HUES6 (cell line): ENCODE results near the gene TNFAIP8.

Experiments used
- H3K27ac ChIP-seq: 2 replicates; pipeline ENCODE4 v1.7.0; 2013; ENCODE audit warnings: low read depth, mild to moderate bottlenecking, low read length, inconsistent platforms
- H3K27me3 ChIP-seq: 2 replicates; pipeline ENCODE4 v1.6.1; 2013; ENCODE audit warnings: low read length; ENCODE audit not compliant: control insufficient read depth, insufficient read depth
- H3K36me3 ChIP-seq: 2 replicates; pipeline ENCODE4 v1.6.1; 2013; ENCODE audit warnings: low read length; ENCODE audit not compliant: control insufficient read depth, insufficient read depth
- H3K4me1 ChIP-seq: 2 replicates; pipeline ENCODE4 v1.6.1; 2013; ENCODE audit warnings: low read length; ENCODE audit not compliant: control insufficient read depth, insufficient read depth
- H3K4me3 ChIP-seq: 2 replicates; pipeline ENCODE4 v1.5.1; 2013; ENCODE audit warnings: low read depth, low read length
- H3K9ac ChIP-seq: one replicate; pipeline ENCODE4 v1.6.1; 2013; ENCODE audit warnings: mild to moderate bottlenecking, low read length
- H3K9me3 ChIP-seq: 2 replicates; pipeline ENCODE4 v1.6.1; 2013; ENCODE audit warnings: low read depth, low read length; ENCODE audit not compliant: control insufficient read depth, insufficient read depth

TNFAIP8 gene

DNA sequence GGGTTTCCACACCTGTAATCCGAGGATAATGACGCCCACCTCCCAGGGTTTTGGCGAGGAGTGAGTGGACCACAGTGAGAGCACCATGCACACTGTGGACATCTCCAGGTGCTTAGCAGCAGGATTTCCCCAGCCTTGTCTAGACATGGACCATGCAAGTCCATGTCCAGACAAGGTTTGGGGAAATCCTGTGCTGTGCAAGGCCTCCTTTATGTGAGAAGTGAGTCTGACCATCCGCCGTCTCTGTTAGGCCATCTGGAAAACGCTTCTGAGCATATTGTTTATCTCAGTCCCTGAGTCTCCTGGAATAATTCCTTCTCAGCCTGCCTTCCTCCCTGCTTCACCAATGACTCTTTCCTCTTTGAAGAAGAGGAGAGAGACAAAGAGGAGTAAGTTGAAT is 26.2 kb upstream of the TNFAIP8 start:
- H3K27me3 ChIP-seq: no peaks in the 10 kb centered on the region
- no peak overlapping the region for H3K27ac ChIP-seq
- H3K4me3 ChIP-seq: no peak overlapping the region
- H3K9ac ChIP-seq: no peak overlapping the region
- no peaks in the 10 kb centered on the region for H3K9me3 ChIP-seq
- peaks cover 36% of the 10 kb centered on the region for H3K4me1 ChIP-seq
- H3K36me3 ChIP-seq: no peaks in the 10 kb centered on the region

DNA sequence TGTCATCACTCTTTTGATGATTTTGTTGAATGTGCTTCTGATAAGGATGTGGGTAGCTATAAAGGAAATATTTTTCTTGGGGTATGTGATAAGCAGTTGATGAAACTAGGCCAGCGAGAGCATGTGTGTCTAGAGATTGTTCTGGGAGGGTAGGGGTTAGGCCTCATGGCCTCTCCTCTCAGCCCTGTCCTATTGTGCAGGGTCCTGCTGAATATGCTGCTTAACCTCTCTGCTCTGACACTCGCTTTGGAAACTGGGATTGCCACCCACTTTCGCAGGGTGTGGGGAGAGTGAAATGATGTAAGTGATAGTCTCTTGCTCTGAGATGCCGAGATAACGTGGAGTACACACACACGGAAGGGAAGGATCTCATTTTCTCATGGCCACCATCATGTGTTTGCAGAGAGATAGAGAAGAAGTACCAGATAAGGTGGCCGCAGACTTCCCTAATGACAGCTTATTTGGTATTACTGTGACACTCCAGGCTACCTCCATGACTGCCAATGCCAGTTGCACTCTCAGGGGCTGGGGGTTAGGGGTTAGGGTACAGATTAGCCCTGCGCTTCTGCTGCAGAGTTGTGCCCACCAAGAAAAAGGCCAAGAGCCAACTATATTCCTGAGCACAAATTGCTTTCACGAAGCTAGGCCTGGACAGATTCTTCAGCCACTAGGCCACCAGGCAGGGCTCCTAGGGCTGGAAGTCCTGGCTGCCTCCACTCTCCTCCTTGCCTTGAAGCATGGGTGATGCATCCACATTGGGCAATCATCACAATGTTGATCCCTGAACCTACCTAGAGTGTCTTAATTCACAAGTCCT is 25.2 kb upstream of the TNFAIP8 start:
- no peaks in the 10 kb centered on the region for H3K9me3 ChIP-seq
- H3K27ac ChIP-seq: no peak overlapping the region
- H3K4me3 ChIP-seq: no peak overlapping the region
- no peaks in the 10 kb centered on the region for H3K36me3 ChIP-seq
- no peak overlapping the region for H3K9ac ChIP-seq
- H3K4me1 ChIP-seq: peaks cover 38% of the 10 kb centered on the region
- H3K27me3 ChIP-seq: no peaks in the 10 kb centered on the region

DNA sequence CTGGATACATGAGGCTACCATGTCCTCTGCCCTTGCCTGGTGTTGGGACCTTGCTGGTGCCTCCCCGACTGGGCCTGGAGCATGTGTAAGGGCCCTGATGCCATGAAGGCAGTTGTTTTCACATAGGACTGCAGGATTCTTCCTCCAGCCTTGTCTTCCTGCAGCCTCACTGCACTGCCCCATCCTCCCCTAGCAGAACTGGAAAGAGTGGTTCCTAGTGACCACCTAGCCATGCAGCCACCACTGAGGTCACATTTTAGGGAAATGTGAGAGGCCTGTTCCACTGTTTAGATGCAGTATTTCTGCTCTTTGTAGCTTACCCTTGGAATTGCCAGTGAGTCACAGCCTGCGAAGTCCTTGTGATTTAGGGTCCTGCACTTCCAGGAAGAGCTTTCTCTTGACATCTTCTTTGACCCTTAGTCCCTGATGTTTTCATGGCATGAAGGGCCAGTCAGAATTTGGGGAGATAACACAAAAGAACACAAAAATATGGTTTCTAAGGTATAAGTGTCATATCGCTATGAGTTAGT is 24.2 kb upstream of the TNFAIP8 start:
- H3K27ac ChIP-seq: no peak overlapping the region
- H3K4me1 ChIP-seq: peaks cover 27% of the 10 kb centered on the region
- no peak overlapping the region for H3K4me3 ChIP-seq
- no peaks in the 10 kb centered on the region for H3K9me3 ChIP-seq
- no peaks in the 10 kb centered on the region for H3K27me3 ChIP-seq
- no peak overlapping the region for H3K9ac ChIP-seq
- H3K36me3 ChIP-seq: no peaks in the 10 kb centered on the region

DNA sequence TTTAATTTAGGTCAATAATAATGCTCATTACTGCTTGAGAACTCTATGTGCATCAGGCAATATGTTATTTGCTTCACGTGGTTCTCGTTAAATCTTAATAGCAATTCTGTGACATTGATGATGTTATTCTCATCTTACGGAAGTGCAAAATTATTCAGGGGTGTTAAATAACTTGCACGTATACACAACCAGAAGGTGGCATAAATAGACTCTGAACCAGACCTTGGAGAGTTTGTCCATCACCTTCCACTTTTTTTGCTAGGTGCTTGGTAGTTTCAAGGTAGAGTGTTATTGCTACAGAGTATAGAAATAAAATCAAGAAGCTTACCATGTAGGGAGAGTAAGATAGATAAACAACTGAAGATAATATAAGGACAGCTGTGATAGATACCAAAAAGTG is 23.6 kb upstream of the TNFAIP8 start:
- H3K4me1 ChIP-seq: peaks cover 30% of the 10 kb centered on the region
- H3K9ac ChIP-seq: no peak overlapping the region
- H3K27me3 ChIP-seq: no peaks in the 10 kb centered on the region
- H3K36me3 ChIP-seq: no peaks in the 10 kb centered on the region
- H3K4me3 ChIP-seq: no peak overlapping the region
- no peak overlapping the region for H3K27ac ChIP-seq
- H3K9me3 ChIP-seq: no peaks in the 10 kb centered on the region

DNA sequence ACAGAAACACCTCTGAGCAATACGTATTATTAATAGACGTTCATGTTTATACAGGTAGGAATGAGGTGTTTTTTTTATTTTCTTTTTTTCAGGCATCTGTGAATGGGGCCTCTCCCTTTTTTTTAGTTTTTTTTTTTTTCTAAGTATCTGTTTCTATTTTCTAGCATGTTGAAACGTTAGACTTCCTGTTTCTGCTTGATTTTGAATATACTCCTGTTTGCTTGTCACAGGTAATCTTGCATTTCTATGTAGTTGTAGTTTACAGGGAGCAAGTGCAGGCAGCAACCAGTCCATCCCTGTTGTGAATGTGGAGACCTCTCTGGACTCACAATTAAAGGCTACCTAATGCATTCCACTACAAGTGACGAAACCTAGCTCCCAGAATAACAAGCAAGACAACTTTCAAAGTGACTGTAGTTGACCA is 22.8 kb upstream of the TNFAIP8 start:
- Histone ChIP-seq H3K4me1 (peaks cover 34% of the 10 kb centered on the region), H3K27ac (no peak overlapping the region), H3K36me3 (no peaks in the 10 kb centered on the region), H3K27me3 (no peaks in the 10 kb centered on the region), H3K4me3 (no peak overlapping the region), H3K9ac (no peak overlapping the region), H3K9me3 (no peaks in the 10 kb centered on the region)

DNA sequence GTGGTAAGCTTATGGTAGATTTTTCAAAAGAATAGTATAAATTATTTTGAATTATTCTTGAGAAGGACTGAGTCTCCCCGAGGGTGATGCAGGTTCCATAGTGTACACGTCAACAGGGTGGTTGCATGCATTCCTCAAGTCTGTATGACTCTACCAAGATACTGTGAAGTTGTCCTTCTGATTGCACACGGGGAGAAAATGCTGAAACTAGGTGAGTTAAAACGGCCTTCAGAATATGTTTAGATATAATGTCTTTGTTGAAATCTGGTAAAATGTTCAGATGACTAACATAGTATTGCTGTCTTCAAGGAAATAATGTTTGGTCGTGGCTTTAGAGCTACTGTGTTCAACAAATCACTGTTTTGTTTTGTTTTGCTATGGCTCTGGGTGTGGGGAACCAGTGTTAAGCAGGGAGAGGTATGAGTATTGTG is 22.4 kb upstream of the TNFAIP8 start:
- Histone ChIP-seq H3K27ac (no peak overlapping the region), H3K36me3 (no peaks in the 10 kb centered on the region), H3K4me3 (no peak overlapping the region), H3K9me3 (no peaks in the 10 kb centered on the region), H3K9ac (no peak overlapping the region), H3K27me3 (no peaks in the 10 kb centered on the region), H3K4me1 (peaks cover 33% of the 10 kb centered on the region)

DNA sequence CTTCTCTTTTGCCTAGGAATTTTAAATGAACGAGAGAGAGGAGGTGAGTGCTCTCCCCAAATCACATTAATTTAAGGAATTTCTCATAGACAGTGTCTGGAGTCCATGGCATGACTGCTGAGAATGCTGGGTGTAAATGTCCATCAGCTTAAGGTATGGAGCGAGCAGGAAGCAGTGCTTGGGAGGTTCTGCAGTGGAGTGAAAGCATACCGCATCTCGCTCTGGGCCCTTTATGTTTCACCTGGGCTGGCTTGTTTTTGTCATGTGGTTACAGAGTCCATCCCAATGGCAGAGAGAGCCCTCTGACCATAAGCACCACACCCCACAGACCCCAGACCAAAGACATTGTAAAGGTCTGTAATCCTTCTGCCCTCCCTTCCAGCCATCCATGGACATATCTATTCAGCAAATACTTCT is 20.6 kb upstream of the TNFAIP8 start:
- Histone ChIP-seq H3K27ac (no peak overlapping the region), H3K36me3 (no peaks in the 10 kb centered on the region), H3K27me3 (no peaks in the 10 kb centered on the region), H3K4me1 (peaks cover 17% of the 10 kb centered on the region; the same call in 1 of the 2 replicates), H3K9me3 (no peaks in the 10 kb centered on the region), H3K4me3 (no peak overlapping the region), H3K9ac (no peak overlapping the region)

DNA sequence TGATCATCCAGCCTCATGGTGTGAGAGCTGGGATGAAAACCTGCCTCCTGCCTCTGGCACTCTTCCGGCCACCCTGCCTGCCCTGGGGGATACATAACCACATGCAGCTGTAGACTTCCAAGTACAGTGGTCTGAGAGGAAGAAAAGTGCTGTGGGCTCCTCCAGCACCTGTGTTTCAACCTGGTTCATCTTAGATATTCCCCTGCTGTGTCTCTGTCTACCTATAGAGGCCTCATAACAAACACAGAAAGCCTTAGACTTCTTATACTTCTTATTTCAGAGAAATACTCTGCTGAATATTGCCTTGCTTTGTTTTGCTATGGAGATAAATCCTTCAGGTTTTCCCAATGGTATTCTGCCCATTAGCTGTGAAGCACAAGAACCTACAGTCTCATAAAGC is 19.6 kb upstream of the TNFAIP8 start:
- Histone ChIP-seq H3K9me3 (no peaks in the 10 kb centered on the region), H3K4me3 (no peak overlapping the region), H3K27me3 (no peaks in the 10 kb centered on the region), H3K4me1 (peaks cover 21% of the 10 kb centered on the region), H3K27ac (no peak overlapping the region), H3K9ac (no peak overlapping the region), H3K36me3 (no peaks in the 10 kb centered on the region)

DNA sequence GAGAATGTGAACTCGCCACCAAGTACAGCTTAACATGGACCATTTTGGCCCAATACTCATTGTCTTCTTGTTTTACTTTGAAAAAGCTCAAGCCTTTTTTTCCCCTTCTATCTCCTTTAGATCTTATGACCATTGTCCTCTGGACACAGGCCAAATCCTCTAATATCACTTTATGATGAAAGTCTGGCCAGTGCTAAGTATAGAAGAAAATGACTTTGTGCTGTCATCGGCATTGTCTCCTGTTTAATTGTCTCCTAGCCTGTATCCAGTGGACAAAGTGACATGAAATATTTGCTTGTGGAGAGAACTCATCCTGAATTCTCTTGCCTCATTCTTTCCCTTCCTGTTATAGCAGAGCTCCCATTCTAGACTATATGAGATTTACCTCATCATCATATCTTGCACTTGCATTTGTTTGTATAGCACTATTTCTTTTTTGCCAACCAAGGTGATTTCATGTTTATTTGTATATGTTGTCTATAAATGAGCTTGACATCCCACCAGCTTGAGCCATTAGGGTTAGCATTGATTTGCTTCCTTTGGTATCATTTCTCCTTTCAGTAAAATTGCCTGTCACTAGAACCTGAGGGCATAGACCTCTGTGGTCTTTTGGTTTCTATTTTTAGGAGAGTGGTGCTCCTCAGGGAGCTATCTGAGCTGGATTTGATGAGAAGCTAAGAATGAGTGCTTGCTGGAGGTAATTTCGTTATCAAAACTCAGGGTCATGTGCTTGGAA is 18.8 kb upstream of the TNFAIP8 start:
- Histone ChIP-seq H3K27me3 (no peaks in the 10 kb centered on the region), H3K27ac (no peak overlapping the region), H3K36me3 (no peaks in the 10 kb centered on the region), H3K4me1 (peaks cover 28% of the 10 kb centered on the region), H3K4me3 (no peak overlapping the region), H3K9me3 (no peaks in the 10 kb centered on the region), H3K9ac (no peak overlapping the region)

DNA sequence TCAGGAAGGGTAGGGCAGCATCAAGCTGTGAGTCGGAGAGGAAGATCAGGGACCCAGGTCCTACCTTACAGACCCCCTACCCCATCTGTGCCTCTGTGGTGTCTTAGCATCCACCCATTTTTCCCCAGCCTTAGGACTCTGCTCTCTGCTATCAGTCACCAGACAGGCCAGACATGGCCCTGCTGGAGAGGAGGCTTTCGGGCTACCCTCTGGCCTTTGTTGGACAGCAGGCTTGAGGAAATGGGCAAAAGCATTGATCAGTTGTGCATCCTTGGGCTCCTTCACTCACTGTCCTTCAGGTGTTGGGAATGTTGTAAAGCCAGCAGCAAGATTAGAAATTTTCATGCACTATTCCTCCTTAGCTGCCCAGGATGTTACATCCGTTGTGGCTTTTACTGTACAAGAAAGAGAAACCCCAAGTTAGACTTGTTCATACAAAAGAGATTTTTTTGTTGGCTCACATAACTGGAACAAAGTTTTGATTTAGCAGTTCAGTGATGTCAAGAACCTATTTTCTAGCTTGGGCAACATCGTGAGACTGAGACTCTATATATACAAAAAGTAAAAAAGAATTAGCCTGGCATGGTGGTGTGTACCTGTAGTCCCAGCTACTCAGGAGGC is 17.4 kb upstream of the TNFAIP8 start:
- Histone ChIP-seq H3K4me3 (no peak overlapping the region), H3K27ac (no peak overlapping the region), H3K9me3 (no peaks in the 10 kb centered on the region), H3K27me3 (no peaks in the 10 kb centered on the region), H3K4me1 (peaks cover 38% of the 10 kb centered on the region), H3K36me3 (no peaks in the 10 kb centered on the region), H3K9ac (no peak overlapping the region)

DNA sequence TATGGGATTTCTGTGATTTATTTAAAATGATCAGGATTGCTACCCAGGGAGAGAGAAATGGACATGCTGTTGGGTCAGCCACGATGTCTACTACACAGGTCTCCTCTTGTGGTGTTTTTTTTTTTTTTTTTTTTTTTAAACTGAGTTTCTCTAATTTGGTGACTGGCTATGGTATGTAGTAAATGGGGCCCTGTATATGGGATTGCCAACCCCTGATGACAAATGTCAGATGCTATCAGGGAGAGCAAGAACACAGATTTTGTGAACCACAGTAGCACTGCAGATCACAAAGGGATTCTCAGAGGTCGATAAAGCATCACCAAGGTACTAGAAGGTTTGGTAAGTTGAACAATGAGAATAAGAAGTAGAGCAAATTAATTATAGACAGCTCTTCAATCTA is 16.5 kb upstream of the TNFAIP8 start:
- no peak overlapping the region for H3K9ac ChIP-seq

More for the DNA sequence above, 16.5 kb upstream of the TNFAIP8 start:
- Histone ChIP-seq H3K4me3 (no peak overlapping the region), H3K9me3 (no peaks in the 10 kb centered on the region), H3K4me1 (peaks cover 38% of the 10 kb centered on the region), H3K36me3 (no peaks in the 10 kb centered on the region), H3K27ac (no peak overlapping the region), H3K27me3 (no peaks in the 10 kb centered on the region)
